ENCODE measurements around the gene ARSH. TPM values are rescaled to one million over a fixed set of nuclear protein-coding genes. Genes with fewer than 3 reads are reported as not detected.
"Not testable (repeated sequence)": the region's sequence is repeated elsewhere in the genome, so short reads cannot be mapped to it uniquely, and the experiment has no call there.

ARSH gene
- not detected for total RNA-seq

GRCh38 chrX:3006495-3006894 lies at the start of gene ARSH:
TSS of gene ARSH (plus strand) at chrX:3006546. CDS start at chrX:3006613, 67 bp downstream.
- no peaks in the 10 kb centered on the region for H3K36me3 Mint-ChIP-seq (ENCODE audit: low read depth)
- no peak for DNase-seq
- no peak within 1 kb of the TSS for H3K4me3 Mint-ChIP-seq
- H3K4me1 Mint-ChIP-seq (ENCODE audit: low read depth), result no peaks in the 10 kb centered on the region
- no peak within 1 kb of the TSS for H3K27ac Mint-ChIP-seq
- CTCF ChIA-PET, result no interaction called here
- peaks cover 9% of the 10 kb centered on the region for H3K9me3 Mint-ChIP-seq (ENCODE audit: insufficient read depth)
- no peak for ATAC-seq
- no peaks in the 10 kb centered on the region for H3K27me3 Mint-ChIP-seq (ENCODE audit: low read depth)
- POLR2A ChIA-PET, result no interaction called here

GRCh38 chrX:2958199-2958598 lies 48.1 kb upstream of the ARSH start:
- H3K4me3 Mint-ChIP-seq, result no peak overlapping the region
- CTCF ChIA-PET, result no interaction called here
- POLR2A ChIA-PET, result no interaction called here

GRCh38 chrX:2960861-2961515 lies 45.4 kb upstream of the ARSH start:
- DNase-seq, result no peak
- Mint-ChIP-seq H3K4me1 (ENCODE audit: low read depth) (no peaks in the 10 kb centered on the region), H3K9me3 (ENCODE audit: insufficient read depth) (no peaks in the 10 kb centered on the region), H3K36me3 (ENCODE audit: low read depth) (no peaks in the 10 kb centered on the region), H3K4me3 (no peak overlapping the region), H3K27ac (no peak overlapping the region), H3K27me3 (ENCODE audit: low read depth) (no peaks in the 10 kb centered on the region)
- no peak for ATAC-seq
- POLR2A ChIA-PET, result no interaction called here
- CTCF ChIA-PET, result no interaction called here

More at GRCh38 chrX:2958199-2958598, 48.1 kb upstream of the ARSH start:
- no peaks in the 10 kb centered on the region for H3K27me3 Mint-ChIP-seq (ENCODE audit: low read depth)
- DNase-seq, result no peak
- H3K4me1 Mint-ChIP-seq (ENCODE audit: low read depth), result no peaks in the 10 kb centered on the region
- no peak for ATAC-seq
- H3K36me3 Mint-ChIP-seq (ENCODE audit: low read depth), result no peaks in the 10 kb centered on the region
- H3K27ac Mint-ChIP-seq, result no peak overlapping the region
- H3K9me3 Mint-ChIP-seq (ENCODE audit: insufficient read depth), result no peaks in the 10 kb centered on the region

- H3K4me3 Mint-ChIP-seq, result no peak overlapping the region
- ATAC-seq (no peak), DNase-seq (no peak)
- no peak overlapping the region for H3K27ac Mint-ChIP-seq
- no peaks in the 10 kb centered on the region for H3K36me3 Mint-ChIP-seq (ENCODE audit: low read depth)
- POLR2A ChIA-PET, result no interaction called here
- H3K27me3 Mint-ChIP-seq (ENCODE audit: low read depth), result no peaks in the 10 kb centered on the region
- CTCF ChIA-PET, result no interaction called here
- no peaks in the 10 kb centered on the region for H3K4me1 Mint-ChIP-seq (ENCODE audit: low read depth)
- no peaks in the 10 kb centered on the region for H3K9me3 Mint-ChIP-seq (ENCODE audit: insufficient read depth)
Measured at GRCh38 chrX:2962381-2962780, 44.0 kb upstream of the ARSH start.

GRCh38 chrX:2963449-2963848 lies 42.9 kb upstream of the ARSH start:
- H3K27ac Mint-ChIP-seq; H3K4me1 Mint-ChIP-seq (ENCODE audit: low read depth); H3K4me3 Mint-ChIP-seq; H3K9me3 Mint-ChIP-seq (ENCODE audit: insufficient read depth); H3K36me3 Mint-ChIP-seq (ENCODE audit: low read depth); CTCF ChIA-PET; DNase-seq; H3K27me3 Mint-ChIP-seq (ENCODE audit: low read depth); POLR2A ChIA-PET; ATAC-seq: not testable (repeated sequence)

GRCh38 chrX:2963992-2964794 lies 42.2 kb upstream of the ARSH start:
- H3K27ac Mint-ChIP-seq; DNase-seq; H3K4me1 Mint-ChIP-seq (ENCODE audit: low read depth); POLR2A ChIA-PET; H3K36me3 Mint-ChIP-seq (ENCODE audit: low read depth); ATAC-seq; CTCF ChIA-PET; H3K27me3 Mint-ChIP-seq (ENCODE audit: low read depth); H3K9me3 Mint-ChIP-seq (ENCODE audit: insufficient read depth); H3K4me3 Mint-ChIP-seq: not testable (repeated sequence)

- ChIA-PET POLR2A (no interaction called here), CTCF (no interaction called here)
- Mint-ChIP-seq H3K27ac (no peak overlapping the region), H3K36me3 (ENCODE audit: low read depth) (no peaks in the 10 kb centered on the region), H3K4me3 (no peak overlapping the region), H3K4me1 (ENCODE audit: low read depth) (peaks cover 3% of the 10 kb centered on the region), H3K9me3 (ENCODE audit: insufficient read depth) (no peaks in the 10 kb centered on the region), H3K27me3 (ENCODE audit: low read depth) (no peaks in the 10 kb centered on the region)
- DNase-seq, result no peak
- ATAC-seq, result no peak
Measured at GRCh38 chrX:2965965-2966364, 40.4 kb upstream of the ARSH start.

- no peaks in the 10 kb centered on the region for H3K27me3 Mint-ChIP-seq (ENCODE audit: low read depth)
- no peak for ATAC-seq
- ChIA-PET CTCF (no interaction called here), POLR2A (no interaction called here)
- H3K27ac Mint-ChIP-seq, result no peak overlapping the region
- DNase-seq, result no peak
- H3K36me3 Mint-ChIP-seq (ENCODE audit: low read depth), result no peaks in the 10 kb centered on the region
- H3K4me1 Mint-ChIP-seq (ENCODE audit: low read depth), result peaks cover 3% of the 10 kb centered on the region
- no peak overlapping the region for H3K4me3 Mint-ChIP-seq
- no peaks in the 10 kb centered on the region for H3K9me3 Mint-ChIP-seq (ENCODE audit: insufficient read depth)
Measured at GRCh38 chrX:2967012-2967411, 39.3 kb upstream of the ARSH start.

GRCh38 chrX:2967584-2967983 lies 38.8 kb upstream of the ARSH start:
- Mint-ChIP-seq H3K4me1 (ENCODE audit: low read depth) (peaks cover 3% of the 10 kb centered on the region), H3K4me3 (no peak overlapping the region), H3K9me3 (ENCODE audit: insufficient read depth) (no peaks in the 10 kb centered on the region), H3K36me3 (ENCODE audit: low read depth) (no peaks in the 10 kb centered on the region), H3K27me3 (ENCODE audit: low read depth) (no peaks in the 10 kb centered on the region), H3K27ac (no peak overlapping the region)
- ATAC-seq, result no peak
- POLR2A ChIA-PET, result no interaction called here
- DNase-seq, result no peak
- CTCF ChIA-PET, result no interaction called here

GRCh38 chrX:2967998-2968909 lies 38.1 kb upstream of the ARSH start:
- DNase-seq, result no peak
- ChIA-PET CTCF (no interaction called here), POLR2A (no interaction called here)
- peak overlapping the region; percentile 56 for H3K4me3 Mint-ChIP-seq
- ATAC-seq, result no peak
- H3K4me1 Mint-ChIP-seq (ENCODE audit: low read depth), result peaks cover 3% of the 10 kb centered on the region
- no peak overlapping the region for H3K27ac Mint-ChIP-seq
- H3K9me3 Mint-ChIP-seq (ENCODE audit: insufficient read depth), result no peaks in the 10 kb centered on the region
- no peaks in the 10 kb centered on the region for H3K36me3 Mint-ChIP-seq (ENCODE audit: low read depth)
- H3K27me3 Mint-ChIP-seq (ENCODE audit: low read depth), result no peaks in the 10 kb centered on the region

- Mint-ChIP-seq H3K4me1 (ENCODE audit: low read depth) (peaks cover 3% of the 10 kb centered on the region), H3K27me3 (ENCODE audit: low read depth) (no peaks in the 10 kb centered on the region), H3K4me3 (no peak overlapping the region), H3K36me3 (ENCODE audit: low read depth) (no peaks in the 10 kb centered on the region), H3K9me3 (ENCODE audit: insufficient read depth) (no peaks in the 10 kb centered on the region), H3K27ac (no peak overlapping the region)
- ChIA-PET CTCF (no interaction called here), POLR2A (no interaction called here)
- ATAC-seq (no peak), DNase-seq (no peak)
Measured at GRCh38 chrX:2969021-2969420, 37.3 kb upstream of the ARSH start.

GRCh38 chrX:2972391-2972790 lies 34.0 kb upstream of the ARSH start:
- ATAC-seq (no peak), DNase-seq (no peak)
- Mint-ChIP-seq H3K4me3 (no peak overlapping the region), H3K4me1 (ENCODE audit: low read depth) (peaks cover 3% of the 10 kb centered on the region), H3K36me3 (ENCODE audit: low read depth) (no peaks in the 10 kb centered on the region), H3K27ac (no peak overlapping the region), H3K27me3 (ENCODE audit: low read depth) (no peaks in the 10 kb centered on the region), H3K9me3 (ENCODE audit: insufficient read depth) (no peaks in the 10 kb centered on the region)
- POLR2A ChIA-PET, result no interaction called here
- CTCF ChIA-PET, result no interaction called here

Measured in activated CD8-positive, alpha-beta T cell treated with anti-CD3 and anti-CD28 coated beads, Interleukin-2, amount 10 ng/mL, durations not matched to agents 7 days and 5 days (primary cell).